Vagina (tissue), 2 donors: ENCODE measurements around the gene KLLN.

Experiments
- POLR2A ChIP-seq, 2 donors: fragments of 450-650 bp; IDR thresholded peaks; one replicate each; pipeline ENCODE4 v1.6.1; 2017; ENCODE audit warnings: antibody characterized with exemption in 2 of 2, mild to moderate bottlenecking in 2 of 2, moderate library complexity in 2 of 2
- POLR2AphosphoS5 ChIP-seq, 2 donors: sonication (generic); formaldehyde crosslinking; IDR thresholded peaks; one replicate each; pipeline ENCODE4 v1.9.0; 2017; ENCODE audit warnings: antibody characterized with exemption in 2 of 2, mild to moderate bottlenecking in 2 of 2, low read depth in 1 of 2; ENCODE audit not compliant: insufficient read depth in 1 of 2
- TF ChIP-seq, protein P1 (sequence below), 3 experiments: fragments of 450-650 bp in 2 of 3; fragments of 200-600 bp in 1 of 3; sonication (generic) in 1 of 3; IDR thresholded peaks; one replicate each; pipeline ENCODE4 v1.5.1; 2017 to 2019; ENCODE audit warnings: antibody characterized with exemption in 3 of 3, mild to moderate bottlenecking in 2 of 3, moderate library complexity in 2 of 3

DNA sequence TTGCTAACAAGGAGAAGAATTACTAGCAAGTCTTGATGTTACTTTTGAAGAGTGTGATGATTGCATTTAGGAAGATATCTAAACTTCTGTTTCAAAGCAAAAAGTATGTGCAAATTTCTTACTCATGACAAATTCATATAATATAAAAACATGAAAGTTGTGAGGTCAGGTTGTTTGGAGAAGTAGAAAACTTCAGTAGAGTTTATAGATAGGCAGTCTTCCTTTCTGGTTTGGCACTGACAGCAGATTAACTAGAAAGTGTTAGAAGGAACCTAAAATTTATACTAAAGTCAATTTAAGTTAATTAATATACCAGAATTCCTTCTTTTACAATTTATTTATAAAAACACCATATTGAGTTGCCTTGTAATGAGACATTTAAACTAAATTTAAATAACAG, 17.0 kb upstream of the KLLN start:
- TF ChIP-seq POLR2AphosphoS5 (IDR thresholded peaks at IDR 0.05; ENCODE audit: insufficient read depth in 1 of 2, low read depth in 1 of 2) = no peak
- TF ChIP-seq, protein P1, sequence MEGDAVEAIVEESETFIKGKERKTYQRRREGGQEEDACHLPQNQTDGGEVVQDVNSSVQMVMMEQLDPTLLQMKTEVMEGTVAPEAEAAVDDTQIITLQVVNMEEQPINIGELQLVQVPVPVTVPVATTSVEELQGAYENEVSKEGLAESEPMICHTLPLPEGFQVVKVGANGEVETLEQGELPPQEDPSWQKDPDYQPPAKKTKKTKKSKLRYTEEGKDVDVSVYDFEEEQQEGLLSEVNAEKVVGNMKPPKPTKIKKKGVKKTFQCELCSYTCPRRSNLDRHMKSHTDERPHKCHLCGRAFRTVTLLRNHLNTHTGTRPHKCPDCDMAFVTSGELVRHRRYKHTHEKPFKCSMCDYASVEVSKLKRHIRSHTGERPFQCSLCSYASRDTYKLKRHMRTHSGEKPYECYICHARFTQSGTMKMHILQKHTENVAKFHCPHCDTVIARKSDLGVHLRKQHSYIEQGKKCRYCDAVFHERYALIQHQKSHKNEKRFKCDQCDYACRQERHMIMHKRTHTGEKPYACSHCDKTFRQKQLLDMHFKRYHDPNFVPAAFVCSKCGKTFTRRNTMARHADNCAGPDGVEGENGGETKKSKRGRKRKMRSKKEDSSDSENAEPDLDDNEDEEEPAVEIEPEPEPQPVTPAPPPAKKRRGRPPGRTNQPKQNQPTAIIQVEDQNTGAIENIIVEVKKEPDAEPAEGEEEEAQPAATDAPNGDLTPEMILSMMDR (IDR thresholded peaks at IDR 0.05) = no peak
- TF ChIP-seq POLR2A (IDR thresholded peaks at IDR 0.05) = no peak
